SK-N-SH treated with all-trans-retinoic acid at 6 μM for 48 hours (cell line): ENCODE results near the gene SLC50A1.

Experiments
- RARB ChIP-seq: fragments of 250-450 bp; sonication (Bioruptor Pico); IDR thresholded peaks from 2 replicates; pipeline ENCODE4 v1.8.0; 2021; ENCODE audit warnings: mild to moderate bottlenecking, moderate library complexity
- TOX ChIP-seq: fragments of 250-450 bp; sonication (Bioruptor Pico); IDR thresholded peaks from 2 replicates; pipeline ENCODE4 v1.8.0; 2021; ENCODE audit warnings: mild to moderate bottlenecking, moderate library complexity, borderline replicate concordance
- TF ChIP-seq, protein P1 (sequence below): fragments of 250-450 bp; sonication (Bioruptor Pico); IDR thresholded peaks from 2 replicates; pipeline ENCODE4 v1.8.0; 2020; ENCODE audit warnings: mild to moderate bottlenecking, moderate library complexity, borderline replicate concordance

DNA sequence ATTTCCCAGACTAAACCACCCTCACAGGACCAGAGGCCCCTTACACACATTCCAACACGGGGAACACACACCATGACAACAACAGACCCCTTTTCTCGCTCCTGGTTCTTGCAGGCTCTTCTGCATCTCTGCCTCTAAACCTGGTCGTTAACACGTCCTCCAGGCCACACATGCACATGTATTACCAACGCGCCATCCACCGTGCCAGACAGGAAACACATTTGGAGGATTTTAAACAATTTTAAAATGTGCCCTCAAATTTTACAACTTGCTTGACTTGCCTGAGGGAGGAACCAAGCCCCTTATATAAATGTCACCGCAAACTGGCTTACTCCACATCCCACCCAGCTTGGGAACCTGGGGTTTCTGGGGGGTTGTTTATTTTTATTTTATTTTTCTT, 24.8 kb upstream of the SLC50A1 start:
- TF ChIP-seq, protein P1, sequence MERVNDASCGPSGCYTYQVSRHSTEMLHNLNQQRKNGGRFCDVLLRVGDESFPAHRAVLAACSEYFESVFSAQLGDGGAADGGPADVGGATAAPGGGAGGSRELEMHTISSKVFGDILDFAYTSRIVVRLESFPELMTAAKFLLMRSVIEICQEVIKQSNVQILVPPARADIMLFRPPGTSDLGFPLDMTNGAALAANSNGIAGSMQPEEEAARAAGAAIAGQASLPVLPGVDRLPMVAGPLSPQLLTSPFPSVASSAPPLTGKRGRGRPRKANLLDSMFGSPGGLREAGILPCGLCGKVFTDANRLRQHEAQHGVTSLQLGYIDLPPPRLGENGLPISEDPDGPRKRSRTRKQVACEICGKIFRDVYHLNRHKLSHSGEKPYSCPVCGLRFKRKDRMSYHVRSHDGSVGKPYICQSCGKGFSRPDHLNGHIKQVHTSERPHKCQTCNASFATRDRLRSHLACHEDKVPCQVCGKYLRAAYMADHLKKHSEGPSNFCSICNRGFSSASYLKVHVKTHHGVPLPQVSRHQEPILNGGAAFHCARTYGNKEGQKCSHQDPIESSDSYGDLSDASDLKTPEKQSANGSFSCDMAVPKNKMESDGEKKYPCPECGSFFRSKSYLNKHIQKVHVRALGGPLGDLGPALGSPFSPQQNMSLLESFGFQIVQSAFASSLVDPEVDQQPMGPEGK (CRISPR knock-in tag), result no peak
- TF ChIP-seq RARB (CRISPR knock-in tag) (no peak), TOX (CRISPR knock-in tag) (no peak)
